ENCODE results near the gene UPF2. TPM values are rescaled to one million over a fixed set of nuclear protein-coding genes. Genes with fewer than 3 reads are reported as not detected.
A peak's percentile ranks its signal among the peaks of the same experiment; 100 is the strongest.

UPF2 gene
- polyA plus RNA-seq, 3 donors: 2.7 to 6.7 (median 4.3) TPM

GRCh38 chr10:11962176-11962575 is 80.4 kb downstream of the UPF2 start:
- Mint-ChIP-seq H3K36me3 (peaks cover 83 to 91% of the 10 kb centered on the region in 2 donors), H3K4me3 (no peak overlapping the region), H3K27me3 (ENCODE audit: low read depth in 3 of 3) (no peaks in the 10 kb centered on the region), H3K27ac (peak overlapping the region in 3 of 7 donors; percentile 2 to 29 (median 4)), H3K4me1 (no peaks in the 10 kb centered on the region), H3K9me3 (peaks cover 6 to 10% (median 8%) of the 10 kb centered on the region in 7 donors)
- Histone ChIP-seq H3K4me2 (replicated peaks; ENCODE audit: extremely low read depth, low read length, poor library complexity, severe bottlenecking) (no peak overlapping the region), H3K36me3 (replicated peaks in 1 of 2; ENCODE audit: control insufficient read depth in 1 of 2, insufficient read depth in 2 of 2, low read length in 2 of 2) (peaks cover 84 to 94% of the 10 kb centered on the region in 2 donors), H3K79me2 (ENCODE audit: insufficient read depth, low read length) (no peaks in the 10 kb centered on the region), H3K4me3 (replicated peaks in 1 of 3; ENCODE audit: low read depth in 2 of 3, low read length in 3 of 3) (no peak overlapping the region), H3K9ac (ENCODE audit: insufficient read depth, low read length, poor library complexity, severe bottlenecking) (no peak overlapping the region), H4K20me1 (ENCODE audit: insufficient read depth, low read length) (no peaks in the 10 kb centered on the region), H3K4me1 (ENCODE audit: control insufficient read depth in 1 of 2, insufficient read depth in 2 of 2, low read length in 2 of 2) (no peaks in the 10 kb centered on the region), H2AFZ (ENCODE audit: insufficient read depth, low read depth, low read length, poor library complexity, severe bottlenecking) (no peak overlapping the region), H3K9me3 (replicated peaks in 1 of 2; ENCODE audit: control insufficient read depth in 1 of 2, insufficient read depth in 1 of 2, low read length in 2 of 2) (peaks cover 5 to 10% of the 10 kb centered on the region in 2 donors), H3K27me3 (ENCODE audit: control insufficient read depth in 2 of 2, insufficient read depth in 2 of 2, low read length in 2 of 2) (no peaks in the 10 kb centered on the region), H3K27ac (ENCODE audit: low read depth in 1 of 2, low read length in 2 of 2) (no peak overlapping the region)
- DNase-seq: no peak
- WGBS (ENCODE audit: insufficient coverage): 100% methylated on average over 1 of the region's 2 CpGs
- TF ChIP-seq CTCF (IDR thresholded peaks at IDR 0.05): no peak
- intact Hi-C loops (cut with micrococcal nuclease): no loop called here

- Mint-ChIP-seq H3K27ac (no peak overlapping the region), H3K4me1 (no peaks in the 10 kb centered on the region), H3K9me3 (peaks cover 6 to 8% (median 8%) of the 10 kb centered on the region in 7 donors), H3K4me3 (no peak overlapping the region), H3K36me3 (peaks cover 83 to 91% of the 10 kb centered on the region in 2 donors), H3K27me3 (ENCODE audit: low read depth in 3 of 3) (no peaks in the 10 kb centered on the region)
- H3K9ac ChIP-seq (ENCODE audit: insufficient read depth, low read length, poor library complexity, severe bottlenecking): no peak overlapping the region
- no peak overlapping the region for H3K4me2 ChIP-seq (replicated peaks; ENCODE audit: extremely low read depth, low read length, poor library complexity, severe bottlenecking)
- H3K27me3 ChIP-seq (ENCODE audit: control insufficient read depth in 2 of 2, insufficient read depth in 2 of 2, low read length in 2 of 2): no peaks in the 10 kb centered on the region
- H3K79me2 ChIP-seq (ENCODE audit: insufficient read depth, low read length): no peaks in the 10 kb centered on the region
- intact Hi-C loops (cut with micrococcal nuclease): no loop called here
- H3K27ac ChIP-seq (ENCODE audit: low read depth in 1 of 2, low read length in 2 of 2): no peak overlapping the region
- H4K20me1 ChIP-seq (ENCODE audit: insufficient read depth, low read length): no peaks in the 10 kb centered on the region
- no peak for DNase-seq
- no peak overlapping the region for H3K4me3 ChIP-seq (replicated peaks in 1 of 3; ENCODE audit: low read depth in 2 of 3, low read length in 3 of 3)
- peaks cover 84 to 94% of the 10 kb centered on the region in 2 donors for H3K36me3 ChIP-seq (replicated peaks in 1 of 2; ENCODE audit: control insufficient read depth in 1 of 2, insufficient read depth in 2 of 2, low read length in 2 of 2)
- peaks cover 5 to 8% of the 10 kb centered on the region in 2 donors for H3K9me3 ChIP-seq (replicated peaks in 1 of 2; ENCODE audit: control insufficient read depth in 1 of 2, insufficient read depth in 1 of 2, low read length in 2 of 2)
- TF ChIP-seq CTCF (IDR thresholded peaks at IDR 0.05): no peak
- no peak overlapping the region for H2AFZ ChIP-seq (ENCODE audit: insufficient read depth, low read depth, low read length, poor library complexity, severe bottlenecking)
- H3K4me1 ChIP-seq (ENCODE audit: control insufficient read depth in 1 of 2, insufficient read depth in 2 of 2, low read length in 2 of 2): no peaks in the 10 kb centered on the region
- WGBS (ENCODE audit: insufficient coverage): 100% methylated on average over 2 of the region's 4 CpGs
Measured at GRCh38 chr10:11961771-11962170, 80.8 kb downstream of the UPF2 start.
